HEK293 (cell line): ENCODE data around the gene PPP2R5E.
"Not testable (repeated sequence)": the region's sequence is repeated elsewhere in the genome, so short reads cannot be mapped to it uniquely, and the experiment has no call there.

Experiments
- BCL11A ChIP-seq: fragments of 450-650 bp; formaldehyde crosslinking; IDR thresholded peaks from 2 replicates; pipeline ENCODE4 v1.5.1; 2016; ENCODE audit warnings: low read depth, missing biosample characterization, missing genetic modification characterization
- GLIS2 ChIP-seq: fragments of 450-650 bp; formaldehyde crosslinking; IDR thresholded peaks from 2 replicates; pipeline ENCODE4 v1.5.1; 2016; ENCODE audit warnings: missing biosample characterization, missing genetic modification characterization
- KLF16 ChIP-seq: fragments of 450-650 bp; formaldehyde crosslinking; IDR thresholded peaks from 2 replicates; pipeline ENCODE4 v1.5.1; 2017; ENCODE audit warnings: missing biosample characterization, missing genetic modification characterization
- TCF7L2 ChIP-seq: IDR thresholded peaks from 2 replicates; pipeline ENCODE4 v1.6.1; 2011; ENCODE audit warnings: low read depth, mild to moderate bottlenecking, inconsistent platforms, low read length, moderate library complexity, borderline replicate concordance
- YY1 ChIP-seq: fragments of 450-650 bp; formaldehyde crosslinking; IDR thresholded peaks from 2 replicates; pipeline ENCODE4 v1.5.1; 2018; ENCODE audit warnings: missing biosample characterization, missing genetic modification characterization
- YY2 ChIP-seq: fragments of 450-650 bp; formaldehyde crosslinking; IDR thresholded peaks from 2 replicates; pipeline ENCODE4 v1.5.1; 2016; ENCODE audit warnings: missing biosample characterization, missing genetic modification characterization
- ZNF239 ChIP-seq: fragments of 450-650 bp; formaldehyde crosslinking; IDR thresholded peaks from 2 replicates; pipeline ENCODE4 v1.5.1; 2016; ENCODE audit warnings: missing biosample characterization, missing genetic modification characterization
- ZNF274 ChIP-seq, 2 experiments: fragments of 200-500 bp in 1 of 2; fragments of 450-650 bp in 1 of 2; sonication (Bioruptor generic) in 1 of 2; formaldehyde crosslinking in 1 of 2; IDR thresholded peaks; 2 replicates each; pipeline versions ENCODE4 v1.5.1 to v1.6.1; 2014 to 2016; ENCODE audit warnings: borderline replicate concordance in 1 of 2, inconsistent platforms in 1 of 2, low read length in 1 of 2, missing biosample characterization in 1 of 2, missing genetic modification characterization in 1 of 2
- ZNF292 ChIP-seq: fragments of 450-650 bp; formaldehyde crosslinking; IDR thresholded peaks from 2 replicates; pipeline ENCODE4 v1.5.1; 2016; ENCODE audit warnings: low read depth, missing biosample characterization, missing genetic modification characterization, borderline replicate concordance
- ZNF529 ChIP-seq: fragments of 450-650 bp; formaldehyde crosslinking; IDR thresholded peaks from 2 replicates; pipeline ENCODE4 v1.5.1; 2017; ENCODE audit warnings: missing genetic modification characterization, missing biosample characterization; ENCODE audit not compliant: insufficient replicate concordance
- ZNF585B ChIP-seq: fragments of 450-650 bp; formaldehyde crosslinking; IDR thresholded peaks from 2 replicates; pipeline ENCODE4 v1.5.1; 2016; ENCODE audit warnings: missing biosample characterization, missing genetic modification characterization
- TF ChIP-seq, protein P1 (sequence below): fragments of 450-650 bp; formaldehyde crosslinking; IDR thresholded peaks from 2 replicates; pipeline ENCODE4 v1.5.1; 2016; ENCODE audit warnings: missing biosample characterization, missing genetic modification characterization
- TF ChIP-seq, protein P2 (sequence below): fragments of 450-650 bp; formaldehyde crosslinking; IDR thresholded peaks from 2 replicates; pipeline ENCODE4 v1.5.1; 2017; ENCODE audit warnings: missing biosample characterization, mild to moderate bottlenecking, missing genetic modification characterization, moderate library complexity
- TF ChIP-seq, protein P3 (sequence below): fragments of 450-650 bp; formaldehyde crosslinking; IDR thresholded peaks from 2 replicates; pipeline ENCODE4 v1.5.0; 2017; ENCODE audit warnings: missing biosample characterization, missing genetic modification characterization, borderline replicate concordance

DNA sequence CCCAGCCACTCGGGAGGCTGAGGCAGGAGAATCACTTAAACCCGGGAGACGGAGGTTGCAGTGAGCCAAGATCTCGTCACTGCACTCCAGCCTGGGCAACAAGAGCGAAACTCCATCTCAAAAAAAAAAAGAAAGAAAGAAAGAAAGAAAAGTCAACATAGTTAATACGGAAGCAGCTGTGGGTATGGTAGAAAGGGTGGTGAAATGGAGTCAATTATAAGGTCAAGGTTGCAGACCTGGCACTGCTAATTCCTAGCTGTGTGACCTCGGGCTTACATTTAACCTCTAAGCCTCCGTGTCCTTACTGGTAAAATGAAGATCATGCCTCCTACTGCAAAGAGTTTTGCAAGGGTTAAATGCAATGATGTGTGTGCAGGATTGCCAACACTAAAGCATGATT lies 39.9 kb upstream of the PPP2R5E start:
- TF ChIP-seq, protein P1, sequence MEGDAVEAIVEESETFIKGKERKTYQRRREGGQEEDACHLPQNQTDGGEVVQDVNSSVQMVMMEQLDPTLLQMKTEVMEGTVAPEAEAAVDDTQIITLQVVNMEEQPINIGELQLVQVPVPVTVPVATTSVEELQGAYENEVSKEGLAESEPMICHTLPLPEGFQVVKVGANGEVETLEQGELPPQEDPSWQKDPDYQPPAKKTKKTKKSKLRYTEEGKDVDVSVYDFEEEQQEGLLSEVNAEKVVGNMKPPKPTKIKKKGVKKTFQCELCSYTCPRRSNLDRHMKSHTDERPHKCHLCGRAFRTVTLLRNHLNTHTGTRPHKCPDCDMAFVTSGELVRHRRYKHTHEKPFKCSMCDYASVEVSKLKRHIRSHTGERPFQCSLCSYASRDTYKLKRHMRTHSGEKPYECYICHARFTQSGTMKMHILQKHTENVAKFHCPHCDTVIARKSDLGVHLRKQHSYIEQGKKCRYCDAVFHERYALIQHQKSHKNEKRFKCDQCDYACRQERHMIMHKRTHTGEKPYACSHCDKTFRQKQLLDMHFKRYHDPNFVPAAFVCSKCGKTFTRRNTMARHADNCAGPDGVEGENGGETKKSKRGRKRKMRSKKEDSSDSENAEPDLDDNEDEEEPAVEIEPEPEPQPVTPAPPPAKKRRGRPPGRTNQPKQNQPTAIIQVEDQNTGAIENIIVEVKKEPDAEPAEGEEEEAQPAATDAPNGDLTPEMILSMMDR (tag by site-specific recombination): not testable (repeated sequence)
- TF ChIP-seq ZNF585B; ZNF274 (IDR thresholded peaks at IDR 0.05; ENCODE audit: low read length); ZNF274 (tag by site-specific recombination; IDR thresholded peaks at IDR 0.05; ENCODE audit: borderline replicate concordance); ZNF292 (tag by site-specific recombination); KLF16 (tag by site-specific recombination); ZNF529; GLIS2 (tag by site-specific recombination); TCF7L2; YY1 (tag by site-specific recombination); ZNF239 (tag by site-specific recombination); BCL11A (tag by site-specific recombination); YY2 (tag by site-specific recombination): not testable (repeated sequence)
- TF ChIP-seq, protein P2, sequence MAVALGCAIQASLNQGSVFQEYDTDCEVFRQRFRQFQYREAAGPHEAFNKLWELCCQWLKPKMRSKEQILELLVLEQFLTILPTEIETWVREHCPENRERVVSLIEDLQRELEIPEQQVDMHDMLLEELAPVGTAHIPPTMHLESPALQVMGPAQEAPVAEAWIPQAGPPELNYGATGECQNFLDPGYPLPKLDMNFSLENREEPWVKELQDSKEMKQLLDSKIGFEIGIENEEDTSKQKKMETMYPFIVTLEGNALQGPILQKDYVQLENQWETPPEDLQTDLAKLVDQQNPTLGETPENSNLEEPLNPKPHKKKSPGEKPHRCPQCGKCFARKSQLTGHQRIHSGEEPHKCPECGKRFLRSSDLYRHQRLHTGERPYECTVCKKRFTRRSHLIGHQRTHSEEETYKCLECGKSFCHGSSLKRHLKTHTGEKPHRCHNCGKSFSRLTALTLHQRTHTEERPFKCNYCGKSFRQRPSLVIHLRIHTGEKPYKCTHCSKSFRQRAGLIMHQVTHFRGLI (tag by site-specific recombination): not testable (repeated sequence)
- TF ChIP-seq, protein P3, sequence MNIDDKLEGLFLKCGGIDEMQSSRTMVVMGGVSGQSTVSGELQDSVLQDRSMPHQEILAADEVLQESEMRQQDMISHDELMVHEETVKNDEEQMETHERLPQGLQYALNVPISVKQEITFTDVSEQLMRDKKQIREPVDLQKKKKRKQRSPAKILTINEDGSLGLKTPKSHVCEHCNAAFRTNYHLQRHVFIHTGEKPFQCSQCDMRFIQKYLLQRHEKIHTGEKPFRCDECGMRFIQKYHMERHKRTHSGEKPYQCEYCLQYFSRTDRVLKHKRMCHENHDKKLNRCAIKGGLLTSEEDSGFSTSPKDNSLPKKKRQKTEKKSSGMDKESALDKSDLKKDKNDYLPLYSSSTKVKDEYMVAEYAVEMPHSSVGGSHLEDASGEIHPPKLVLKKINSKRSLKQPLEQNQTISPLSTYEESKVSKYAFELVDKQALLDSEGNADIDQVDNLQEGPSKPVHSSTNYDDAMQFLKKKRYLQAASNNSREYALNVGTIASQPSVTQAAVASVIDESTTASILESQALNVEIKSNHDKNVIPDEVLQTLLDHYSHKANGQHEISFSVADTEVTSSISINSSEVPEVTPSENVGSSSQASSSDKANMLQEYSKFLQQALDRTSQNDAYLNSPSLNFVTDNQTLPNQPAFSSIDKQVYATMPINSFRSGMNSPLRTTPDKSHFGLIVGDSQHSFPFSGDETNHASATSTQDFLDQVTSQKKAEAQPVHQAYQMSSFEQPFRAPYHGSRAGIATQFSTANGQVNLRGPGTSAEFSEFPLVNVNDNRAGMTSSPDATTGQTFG: not testable (repeated sequence)
